ENCODE results near the gene PASK.

GRCh38 chr2:241140445-241140840 is 8.8 kb downstream of the PASK start:
- TF ChIP-seq CTCF (IDR thresholded peaks at IDR 0.05), result no peak
- no peak for TF ChIP-seq POLR2AphosphoS5 (IDR thresholded peaks at IDR 0.05)
- TF ChIP-seq POLR2A (IDR thresholded peaks at IDR 0.05), result no peak
- no peak for TF ChIP-seq EP300 (IDR thresholded peaks at IDR 0.05)

Measured in sigmoid colon (tissue), 4 donors.